Pulmonary artery endothelial cell (primary cell): ENCODE data around the gene REL. TPM values are rescaled to one million over a fixed set of nuclear protein-coding genes. Genes with fewer than 3 reads are reported as not detected.
"Not testable (repeated sequence)": the region's sequence is repeated elsewhere in the genome, so short reads cannot be mapped to it uniquely, and the experiment has no call there.

Source experiments
- DNase-seq: peaks from one replicate; pipeline ENCODE4 v3.0.0-alpha.2; 2011; ENCODE audit warnings: low read depth, low spot score
- total RNA-seq: library from RNA; depleted of rRNA; stranded (reverse); fragments of >200 nt; gene quantifications from 2 replicates; pipeline ENCODE4 v1.2.3, GENCODE V29; 2014

REL gene
- total RNA-seq, 1 donor from 2014 or later: 5.1 TPM

DNA sequence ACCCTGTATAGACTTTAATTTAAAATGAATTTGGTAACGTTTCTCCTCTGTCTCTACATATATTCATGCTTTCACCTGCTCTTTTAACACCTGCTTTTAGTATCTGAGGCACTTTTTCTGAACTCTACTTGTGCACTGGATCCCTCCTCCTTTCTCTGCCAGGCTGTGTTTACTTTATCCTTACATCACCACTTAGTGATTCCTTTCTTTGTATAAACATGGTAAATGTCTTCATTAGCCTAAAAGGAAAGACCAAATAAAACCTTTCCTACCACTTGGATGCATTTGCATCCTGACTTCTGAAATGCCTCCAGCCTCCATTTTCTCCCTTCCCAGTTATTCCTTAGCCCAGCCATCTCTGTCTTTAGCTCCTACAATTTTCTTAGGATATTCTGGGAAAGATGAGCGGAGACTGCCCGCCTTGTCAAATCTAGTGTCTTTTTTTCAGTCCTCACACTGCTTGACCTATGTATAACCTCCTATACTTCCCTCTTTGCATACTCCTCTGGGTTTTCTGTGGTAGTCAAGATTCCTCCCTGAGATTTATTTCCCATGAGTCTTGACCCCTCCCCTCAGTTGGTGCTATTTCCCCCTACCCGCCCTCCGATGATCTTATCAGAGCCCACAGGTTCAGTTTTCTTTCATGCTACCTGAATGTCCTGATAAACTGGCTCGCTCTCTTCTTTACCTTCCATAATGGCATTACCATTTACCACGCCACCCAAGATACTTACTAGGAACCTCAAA lies 44.8 kb downstream of the REL start:
- DNase-seq: no peak

DNA sequence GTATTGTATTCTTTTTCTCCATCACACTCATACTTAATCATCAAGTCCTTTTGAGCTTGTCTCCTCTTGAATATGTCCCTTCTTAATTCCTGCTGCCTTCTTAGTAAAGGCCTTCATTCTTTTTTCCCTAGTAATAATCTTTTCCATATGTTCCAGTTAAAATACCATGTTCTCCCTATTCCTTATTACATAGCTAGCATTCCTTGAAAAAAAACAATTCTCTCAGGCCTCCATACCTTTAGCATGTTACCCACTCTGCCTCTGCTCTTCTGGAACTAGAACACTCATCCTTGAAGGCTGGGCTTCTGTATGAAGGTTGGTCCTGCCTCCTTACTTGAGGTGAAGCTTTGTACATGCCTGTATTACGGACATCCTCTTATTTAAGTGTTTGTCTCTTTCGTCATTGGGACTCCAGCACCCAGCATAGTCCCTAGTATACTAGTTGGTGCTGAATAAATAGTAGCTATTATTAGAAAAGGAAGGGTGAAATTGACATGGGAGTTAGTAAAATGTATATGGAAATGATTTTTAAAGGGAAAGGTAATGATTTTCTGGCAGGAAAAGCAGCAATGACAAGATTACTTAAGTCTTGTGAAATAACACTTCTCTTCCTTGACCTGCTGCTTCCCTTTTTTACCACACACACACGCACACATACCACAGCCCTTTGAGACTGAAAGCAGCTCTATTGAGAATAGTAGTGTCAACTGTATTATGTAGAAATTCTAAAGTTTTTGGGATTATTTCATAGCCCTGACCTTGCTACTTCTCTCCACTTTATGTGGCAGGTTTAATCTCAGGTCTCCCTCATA lies 45.6 kb downstream of the REL start:
- no peak for DNase-seq

DNA sequence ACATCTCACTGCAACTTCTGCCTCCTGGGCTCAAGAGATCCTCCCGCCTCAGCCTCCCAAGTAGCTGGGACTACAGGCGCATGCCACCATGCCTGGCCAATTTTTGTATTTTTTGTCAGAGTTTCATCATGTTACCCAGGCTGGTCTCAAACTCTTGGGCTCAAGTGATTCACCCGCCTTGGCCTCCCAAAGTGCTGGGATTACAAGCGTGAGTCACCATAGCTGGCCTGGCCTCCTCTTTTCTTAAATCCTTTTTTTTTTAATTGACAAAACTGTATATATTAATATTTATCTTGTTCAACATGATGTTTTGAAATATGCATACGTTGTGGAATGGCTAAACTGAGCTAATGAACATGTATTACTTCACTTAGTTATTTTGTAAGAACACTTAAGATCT lies 50.7 kb downstream of the REL start:
- not testable (repeated sequence) for DNase-seq

DNA sequence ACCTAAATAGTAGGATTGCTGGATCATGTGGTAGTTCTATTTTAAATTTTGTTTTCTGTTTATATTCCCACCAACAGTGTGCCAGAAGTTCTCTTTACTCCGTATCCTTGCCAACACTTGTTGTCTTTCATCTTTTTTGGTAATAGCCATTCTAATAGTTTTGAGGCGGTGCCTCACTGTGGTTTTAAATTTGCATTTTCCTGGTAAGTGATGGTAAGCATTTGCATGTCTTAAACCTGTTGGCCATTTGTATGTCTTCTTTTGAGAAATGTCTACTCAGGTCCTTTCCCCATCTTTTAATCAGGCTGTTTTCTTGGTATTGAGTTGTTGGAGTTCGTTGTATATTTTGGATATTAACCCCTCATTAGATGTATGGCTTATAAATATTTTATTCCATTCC lies 51.6 kb downstream of the REL start:
- no peak for DNase-seq

DNA sequence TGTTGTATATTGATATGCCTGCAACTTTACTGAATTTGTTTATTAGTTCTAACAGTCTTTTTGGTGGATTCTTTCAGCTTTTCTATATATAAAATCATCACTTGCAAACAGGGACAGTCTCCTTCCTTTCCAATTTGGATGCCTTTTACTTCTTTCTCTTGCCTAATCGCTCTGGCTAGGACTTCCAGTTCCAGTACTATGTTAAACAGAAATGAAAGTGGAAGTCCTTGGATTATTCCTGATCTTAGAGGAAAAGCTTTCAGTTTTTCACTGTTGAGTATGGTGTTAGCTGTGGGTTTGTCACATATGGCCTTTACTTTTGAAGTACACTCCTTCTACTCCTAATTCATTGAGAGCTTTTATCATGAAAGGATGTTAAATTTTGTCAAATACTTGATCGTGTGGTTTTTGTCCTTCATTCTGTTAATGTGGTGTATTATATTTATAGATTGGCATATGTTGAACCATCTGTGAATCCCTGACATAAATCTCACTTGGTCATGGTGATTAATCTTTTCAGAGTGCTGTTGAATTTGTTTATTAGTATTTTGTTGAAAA lies 52.9 kb downstream of the REL start:
- DNase-seq: no peak

DNA sequence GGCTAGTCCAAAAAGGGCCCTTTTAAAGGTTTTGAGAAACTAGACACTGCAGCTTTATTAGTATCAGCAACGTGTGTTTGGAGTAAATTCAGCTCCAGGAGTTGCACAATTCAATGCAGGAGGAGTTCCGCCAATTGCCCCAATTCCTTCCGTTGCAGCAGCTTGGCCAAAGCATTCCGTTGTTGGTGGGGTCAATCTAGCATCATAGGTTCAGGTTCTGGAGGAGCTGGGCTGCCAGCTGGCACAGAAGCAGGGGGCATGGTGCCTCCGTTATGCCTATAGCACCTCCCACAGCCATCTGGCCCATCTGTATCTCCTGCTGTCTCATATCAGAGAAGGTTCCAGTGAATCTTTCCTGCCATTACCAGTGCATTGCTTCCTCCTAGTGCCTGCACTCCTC lies 55.4 kb downstream of the REL start:
- DNase-seq: no peak

DNA sequence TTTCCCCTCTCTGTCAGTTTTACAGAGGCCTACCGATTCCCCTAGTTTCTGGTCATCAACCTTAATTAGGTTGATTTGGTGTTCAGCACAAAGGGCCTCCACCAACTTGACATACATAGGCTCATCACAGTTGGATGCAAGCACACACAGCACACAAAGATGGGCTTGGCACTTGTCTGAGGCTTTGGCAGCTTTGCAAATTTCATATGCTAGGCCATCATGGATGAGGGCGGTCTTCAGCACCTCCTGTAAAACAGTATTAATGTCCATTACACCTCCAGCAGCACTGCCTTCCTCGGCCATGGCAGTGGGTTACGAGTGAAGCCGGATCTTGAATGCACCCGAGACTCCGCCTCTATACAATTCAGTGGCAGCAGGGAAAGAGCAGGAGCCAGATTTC lies 56.9 kb downstream of the REL start:
- no peak for DNase-seq

DNA sequence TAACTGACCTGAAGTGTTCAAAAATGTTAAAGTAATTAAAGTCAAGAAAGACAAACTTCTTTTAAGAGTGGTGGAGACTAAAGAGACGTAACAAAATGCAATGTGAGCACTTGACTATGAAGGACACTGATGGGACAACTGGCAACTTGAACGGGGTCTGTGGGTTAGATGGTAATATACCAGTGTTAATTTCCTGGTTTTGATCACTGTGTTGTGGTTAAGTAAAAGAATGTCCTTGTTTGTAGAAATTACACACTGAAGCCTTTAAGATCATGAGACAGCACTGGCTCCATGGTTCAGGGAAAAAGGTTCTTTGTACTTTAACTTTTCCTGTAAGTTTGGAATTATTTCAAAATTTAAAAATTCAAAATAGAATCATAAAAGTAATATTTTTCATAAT lies 58.2 kb downstream of the REL start:
- DNase-seq: no peak

DNA sequence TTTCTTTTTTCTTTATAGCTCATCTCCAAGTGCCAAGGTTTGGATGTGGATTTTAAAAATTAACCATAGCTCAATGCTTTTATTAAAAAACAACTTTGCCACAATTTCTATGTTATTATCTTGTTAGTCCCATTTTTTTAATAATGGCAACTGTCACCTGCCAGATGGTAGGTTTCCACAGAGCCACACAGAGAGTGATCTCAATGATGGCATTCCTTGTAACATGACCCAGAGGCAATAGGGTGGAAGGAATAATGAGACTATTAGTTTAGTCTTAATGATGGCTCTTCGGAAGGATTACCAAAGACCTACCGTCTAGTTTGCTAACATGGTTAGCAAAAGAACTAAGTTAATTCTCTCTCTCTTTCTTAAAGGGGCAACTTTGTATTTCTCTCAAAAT lies 64.0 kb downstream of the REL start:
- DNase-seq: no peak

DNA sequence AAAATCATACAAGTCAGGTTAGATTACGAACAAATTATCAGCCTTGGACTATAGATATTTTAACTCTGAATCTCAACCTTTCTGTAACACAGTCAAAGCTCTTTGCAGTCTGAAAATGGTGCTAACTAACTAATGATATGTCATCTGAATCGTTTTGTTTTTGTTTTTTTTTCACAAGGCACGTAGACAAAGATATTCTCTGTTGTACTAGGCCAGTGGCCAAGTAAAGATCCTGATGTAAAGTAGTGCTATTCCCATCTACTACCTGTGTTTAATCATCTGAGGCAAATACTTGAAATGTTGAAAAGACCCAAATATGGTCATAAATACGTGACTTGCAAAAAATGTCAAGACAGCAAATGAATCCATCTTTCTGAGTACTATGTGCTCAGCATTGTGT lies 65.7 kb downstream of the REL start:
- no peak for DNase-seq

DNA sequence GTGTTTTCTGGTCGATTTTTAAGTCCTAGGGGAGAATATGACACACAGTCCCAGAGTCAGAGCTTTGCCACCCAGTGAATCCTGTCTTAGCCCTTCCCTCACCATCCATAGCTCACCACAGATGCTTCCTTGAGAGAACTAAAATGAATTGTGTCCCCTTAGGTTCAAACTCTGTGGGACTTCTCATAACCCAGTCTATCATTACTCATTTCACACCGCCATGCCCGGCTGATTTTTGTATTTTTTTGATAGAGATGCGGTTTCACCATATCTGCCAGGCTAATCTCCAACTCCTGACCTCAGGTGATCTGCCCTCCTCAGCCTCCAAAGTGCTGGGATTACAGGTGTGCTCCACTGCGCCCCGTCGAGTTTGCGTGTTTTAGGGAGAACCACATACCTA lies 66.8 kb downstream of the REL start:
- no peak for DNase-seq

DNA sequence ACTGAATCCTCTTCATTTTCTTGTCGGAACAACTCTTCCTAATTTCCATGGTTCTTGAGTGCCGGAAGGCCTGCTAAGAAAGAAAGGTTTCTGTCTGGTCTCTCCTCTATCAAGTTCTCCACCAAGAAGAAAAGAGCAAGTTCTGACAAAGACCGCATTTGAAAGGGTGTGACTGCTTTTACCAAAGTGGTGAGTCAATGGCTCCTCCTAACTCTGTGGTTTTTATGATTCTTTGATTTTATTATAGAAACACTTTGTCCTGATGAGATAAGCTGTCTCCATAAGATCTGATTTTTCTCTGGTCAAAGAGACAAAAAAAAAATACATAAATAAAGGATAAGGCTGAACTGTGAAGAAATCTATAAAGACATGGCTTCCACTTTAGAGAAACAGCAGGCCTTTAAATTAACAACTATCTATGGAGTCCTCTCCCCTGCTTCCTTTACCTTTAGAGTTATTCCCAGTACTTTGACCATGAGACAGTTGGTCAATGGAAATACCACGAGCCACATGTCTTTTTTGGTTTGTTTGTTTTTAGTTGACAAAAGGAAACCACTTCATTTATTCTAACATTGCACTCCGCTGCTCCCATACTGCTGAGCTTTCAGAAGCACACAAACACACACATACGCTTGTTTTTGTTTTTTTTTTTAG lies 67.7 kb downstream of the REL start:
- no peak for DNase-seq

DNA sequence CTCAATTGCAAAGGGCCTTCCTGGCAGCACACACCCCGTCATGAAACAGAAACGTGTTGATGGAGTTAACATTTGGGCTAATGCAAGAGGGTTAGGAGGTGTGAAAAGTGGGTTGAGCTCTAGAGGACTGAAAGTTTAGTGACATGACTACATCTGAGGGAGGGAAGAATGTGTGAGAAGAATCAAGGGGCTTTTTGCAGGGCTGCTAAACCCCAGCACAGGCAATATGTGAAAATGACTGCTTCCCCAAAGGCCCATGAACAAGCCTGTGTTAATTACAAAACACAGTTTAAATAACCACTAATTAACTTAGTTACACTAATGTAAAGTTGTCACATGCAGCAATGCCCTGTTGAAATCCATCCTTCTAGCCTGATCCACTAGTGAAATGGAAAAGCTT lies 72.8 kb downstream of the REL start:
- no peak for DNase-seq

DNA sequence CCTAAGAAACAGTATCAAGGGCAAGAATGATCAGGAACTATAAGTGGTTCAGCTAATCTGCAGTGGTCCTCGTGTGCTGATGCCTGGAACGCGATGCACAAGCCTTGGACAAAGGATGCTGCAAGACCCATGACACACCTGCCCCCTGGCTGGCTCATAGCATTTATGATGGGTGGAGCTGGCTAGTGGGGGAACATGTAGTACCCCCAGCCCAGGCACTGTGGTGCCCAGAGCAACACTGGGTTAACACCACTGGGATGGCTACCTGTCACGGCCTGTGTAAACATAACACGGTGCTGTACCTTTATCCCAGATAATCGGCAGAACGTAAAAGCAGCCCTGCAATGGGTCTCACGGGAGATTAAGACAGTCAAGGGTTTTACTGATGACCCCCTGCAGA lies 75.8 kb downstream of the REL start:
- DNase-seq: no peak

DNA sequence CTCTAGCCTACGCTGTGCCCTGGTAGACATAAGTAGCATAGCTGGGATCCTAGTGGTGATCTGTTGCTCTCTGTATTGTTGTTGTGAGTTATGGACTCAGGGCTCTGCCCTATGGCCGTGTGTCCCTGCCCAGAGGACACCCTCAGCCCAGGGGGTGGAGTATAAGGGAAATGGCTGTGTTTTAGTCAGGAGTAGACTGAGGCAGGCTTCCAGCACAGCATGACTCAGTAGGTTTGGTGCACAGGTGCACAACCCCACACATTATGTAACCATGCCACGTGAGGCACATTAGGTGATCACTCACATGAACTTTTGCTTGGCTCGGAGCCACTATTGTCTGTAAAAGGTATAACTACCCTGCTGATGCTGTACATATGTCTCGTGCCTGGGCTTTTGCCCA lies 76.3 kb downstream of the REL start:
- DNase-seq: peak; percentile 11

DNA sequence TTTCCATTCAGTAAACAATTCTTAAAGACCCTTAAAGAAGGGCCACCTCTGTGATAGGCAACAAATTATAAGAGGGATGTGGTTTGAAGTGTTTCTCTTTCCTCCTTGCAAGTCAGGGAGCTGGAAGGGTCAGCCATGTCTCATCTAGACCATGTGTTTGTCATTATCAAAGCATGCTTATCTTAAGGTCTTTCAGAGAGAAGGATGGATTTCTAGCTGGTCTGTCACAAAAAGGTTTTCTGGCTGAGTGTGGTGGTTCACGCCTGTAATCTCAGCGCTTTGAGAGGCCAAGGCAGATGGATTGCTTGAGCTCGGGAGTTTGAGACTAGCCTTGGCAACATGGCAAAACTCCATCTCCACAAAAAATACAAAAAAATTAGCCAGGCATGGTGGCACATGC lies 77.0 kb downstream of the REL start:
- no peak for DNase-seq

DNA sequence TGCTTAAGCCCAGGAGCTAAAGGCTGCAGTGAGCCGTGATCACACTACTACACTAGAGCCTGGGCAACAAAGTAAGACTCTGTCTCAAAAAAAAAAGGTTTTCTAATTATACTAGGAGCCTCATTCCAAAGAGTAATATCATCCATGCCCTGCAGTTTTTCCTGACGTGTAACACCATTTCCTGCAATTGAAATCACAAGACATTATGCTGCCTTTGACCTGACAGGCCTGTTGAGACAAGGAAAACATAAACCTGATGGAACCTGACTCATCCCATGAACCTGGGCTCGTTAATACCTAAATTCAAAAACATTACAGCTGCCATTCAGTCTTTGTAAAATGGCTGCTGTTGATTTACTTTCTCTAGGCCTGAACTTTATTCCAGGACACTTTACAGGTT lies 77.4 kb downstream of the REL start:
- DNase-seq: peak; percentile 66

DNA sequence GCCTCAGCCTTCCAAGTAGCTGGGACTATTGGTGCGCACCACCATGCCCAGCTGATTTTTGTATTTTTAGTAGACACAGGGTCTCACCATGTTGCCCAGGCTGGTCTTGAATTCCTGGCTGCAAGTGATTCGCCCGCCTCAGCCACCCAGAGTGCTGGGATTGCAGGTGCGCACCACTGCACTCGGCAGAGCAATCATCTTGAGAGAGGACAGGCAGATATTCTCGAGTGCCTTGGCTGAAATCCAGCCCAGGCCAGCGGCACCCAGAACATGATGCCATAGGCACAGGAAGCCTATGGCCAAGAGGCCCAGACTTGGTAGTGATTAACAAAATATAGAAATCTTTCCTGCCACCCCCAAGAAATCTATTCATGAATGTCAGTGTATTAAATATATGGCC lies 78.1 kb downstream of the REL start:
- no peak for DNase-seq

DNA sequence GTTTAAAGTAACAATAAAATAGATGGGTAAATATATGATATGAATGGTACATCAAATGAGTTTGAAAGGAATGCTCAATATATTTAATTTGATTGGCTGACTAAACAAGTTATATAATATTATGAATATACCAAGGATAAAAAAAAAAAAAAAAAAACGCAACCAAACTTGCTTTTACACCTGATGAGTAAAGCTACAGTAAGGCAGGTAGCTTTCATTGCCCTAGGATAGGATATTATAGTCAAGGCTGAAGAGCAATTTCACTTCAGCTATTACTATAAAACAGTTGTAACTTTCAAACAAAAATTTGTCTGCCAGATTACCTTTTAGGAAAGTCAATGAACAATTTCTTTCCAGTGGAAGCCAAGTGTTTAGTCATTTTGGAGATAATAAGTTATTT lies 79.3 kb downstream of the REL start:
- DNase-seq: no peak

DNA sequence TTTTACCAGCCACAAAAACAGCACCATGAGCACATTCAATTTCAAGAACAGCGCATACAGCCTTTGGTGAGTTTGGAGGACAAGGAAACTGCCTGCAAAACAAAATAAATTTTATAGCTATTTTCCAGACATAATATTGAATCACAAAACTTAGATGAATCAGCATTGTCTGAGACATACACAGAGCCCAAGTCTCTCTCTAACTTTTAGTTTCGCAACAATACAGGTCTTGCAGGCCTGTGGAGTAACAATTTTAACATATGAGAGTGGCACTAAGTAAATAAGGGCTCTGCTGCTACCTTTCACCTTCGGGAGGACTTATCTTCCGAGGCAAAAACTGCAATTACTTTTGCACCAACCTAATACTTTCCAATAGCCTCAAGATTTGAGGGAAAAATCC lies 80.1 kb downstream of the REL start:
- no peak for DNase-seq

DNA sequence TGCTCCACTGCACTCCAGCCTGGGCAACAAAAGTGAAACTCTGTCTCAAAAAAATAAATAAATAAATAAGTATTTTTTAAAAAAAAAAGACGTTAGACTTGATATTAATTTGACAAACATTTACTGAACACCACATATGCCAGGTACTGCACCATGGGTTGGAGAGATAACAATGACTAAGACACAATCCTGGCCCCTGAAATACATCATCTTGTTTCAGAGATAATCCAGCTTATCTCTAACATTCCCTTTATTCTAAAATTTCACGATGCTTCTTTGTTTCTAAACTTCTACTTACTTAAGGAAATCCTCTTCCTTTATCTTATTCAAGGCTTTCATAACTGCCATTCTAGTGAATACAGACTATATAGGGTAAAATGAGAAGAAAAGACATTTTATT lies 81.2 kb downstream of the REL start:
- DNase-seq: no peak

DNA sequence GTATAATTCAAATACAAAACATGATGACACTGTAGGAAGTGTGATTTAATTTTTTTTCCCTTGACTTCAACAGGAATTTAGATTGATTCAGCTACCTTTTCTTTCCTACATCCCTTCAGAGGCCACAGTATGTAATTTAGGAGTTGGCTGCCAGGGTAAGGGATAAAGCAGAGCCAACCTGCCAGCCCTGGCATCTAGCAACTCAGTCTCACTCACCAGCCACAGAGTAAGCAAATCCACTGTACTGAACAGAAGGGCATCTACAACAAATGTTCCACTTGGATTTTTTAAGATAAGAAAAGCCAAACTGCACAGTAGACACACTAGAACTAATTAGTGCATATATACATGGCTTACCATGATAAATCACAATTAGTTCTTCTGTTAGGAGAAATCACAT lies 81.8 kb downstream of the REL start:
- no peak for DNase-seq
